RKO (cell line): ENCODE results near the gene SOX12.
A peak's percentile ranks its signal among the peaks of the same experiment; 100 is the strongest.

Source experiments
- DNase-seq: peaks from one replicate; pipeline ENCODE4 v3.0.0-alpha.2; 2016; ENCODE audit warnings: low spot score

The SOX12 gene

GRCh38 chr20:325045-325888, at the start of gene SOX12:
TSS of gene SOX12 (plus strand) at chr20:325552. CDS start at chr20:325925, 373 bp downstream.
- peak; percentile 96 for DNase-seq

DNA sequence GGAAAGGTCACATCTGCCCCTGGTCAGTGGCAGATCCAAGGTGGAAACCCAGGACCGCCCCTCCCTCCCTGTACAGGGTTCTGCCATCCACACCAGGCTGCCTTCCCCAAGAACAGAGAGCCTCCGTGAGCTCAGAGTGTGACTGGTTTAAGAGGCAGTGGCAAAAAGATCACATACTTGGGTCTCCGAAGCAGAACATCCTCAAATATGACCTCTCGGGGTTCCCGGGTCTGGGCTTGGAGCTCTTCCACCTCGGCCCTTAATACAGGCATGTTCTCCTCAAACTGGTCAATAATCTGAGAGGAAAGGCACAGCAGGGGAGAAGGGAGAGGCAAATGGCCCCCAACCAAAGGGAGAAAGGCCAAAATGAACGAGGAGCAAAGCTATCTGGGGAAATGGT, 49.6 kb upstream of the SOX12 start:
- no peak for DNase-seq

DNA sequence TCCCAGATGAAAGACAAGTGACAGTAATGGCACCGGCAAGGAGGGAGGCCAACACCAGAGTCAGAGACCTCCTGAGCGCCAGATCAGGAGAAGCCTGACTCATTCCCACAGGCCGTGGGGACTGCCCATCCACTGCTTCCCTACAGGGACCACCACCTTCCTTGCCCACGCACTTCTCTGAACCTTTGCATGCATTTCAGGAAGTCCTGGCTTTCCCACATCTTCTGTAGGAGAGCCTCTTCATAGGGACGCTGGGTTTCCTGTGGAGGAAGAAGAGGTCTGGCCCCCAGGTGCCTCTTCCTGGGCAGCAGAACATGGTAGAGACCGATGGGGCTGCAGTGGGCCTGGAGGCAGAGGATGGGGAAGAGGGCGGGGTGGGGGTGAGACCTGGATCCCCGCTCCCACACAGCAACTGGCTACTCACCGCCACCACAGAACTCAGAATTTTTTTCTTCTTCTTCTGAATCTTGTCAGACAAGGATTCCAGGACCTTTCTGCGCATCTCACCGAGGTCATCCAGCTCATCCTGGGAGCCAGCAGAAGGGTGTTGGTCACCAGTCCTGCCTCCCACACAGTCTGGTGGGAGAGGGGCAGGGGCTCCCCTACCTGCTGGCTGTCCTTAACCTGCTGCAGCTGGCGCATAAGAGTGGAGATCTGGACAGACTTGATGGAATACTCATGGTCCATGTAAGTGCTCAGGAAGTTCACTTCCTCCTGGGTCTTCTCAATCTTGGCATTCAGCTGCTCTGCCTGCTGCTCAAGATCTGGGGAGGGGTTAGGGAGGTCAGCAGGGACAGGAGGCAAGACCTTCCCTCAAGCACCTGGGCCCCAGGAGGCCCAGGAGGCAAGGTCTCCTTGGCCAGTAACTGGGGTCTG, 48.5 kb upstream of the SOX12 start:
- DNase-seq = no peak

- DNase-seq = no peak
Observed at GRCh38 chr20:277496-277781, 47.9 kb upstream of the SOX12 start.

- no peak for DNase-seq
Observed at GRCh38 chr20:278181-278580, 47.2 kb upstream of the SOX12 start.

- DNase-seq = no peak
Observed at GRCh38 chr20:278607-279571, 46.5 kb upstream of the SOX12 start.

- no peak for DNase-seq
Observed at GRCh38 chr20:284172-284571, 41.2 kb upstream of the SOX12 start.

DNA sequence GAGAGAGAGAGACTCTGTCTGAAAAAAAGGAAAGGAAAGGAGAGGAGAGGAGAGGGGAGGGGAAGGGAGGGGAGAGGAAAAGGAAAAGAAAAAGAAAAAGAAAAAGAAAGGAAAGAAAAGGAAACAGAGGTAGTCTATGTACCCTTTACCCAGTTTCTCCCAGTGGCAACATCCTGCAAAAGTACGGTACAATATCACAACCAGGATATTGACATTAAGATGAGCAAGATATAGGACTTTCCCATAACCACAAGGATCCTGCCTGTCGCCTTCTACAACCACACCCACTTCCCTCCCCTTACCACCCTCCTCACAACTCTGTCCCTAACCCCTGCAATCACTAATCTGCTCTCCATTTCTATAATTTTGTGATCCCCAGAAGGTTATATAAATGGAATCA, 38.8 kb upstream of the SOX12 start:
- no peak for DNase-seq

- DNase-seq = peak; percentile 49
Observed at GRCh38 chr20:288956-289692, 36.2 kb upstream of the SOX12 start.

- no peak for DNase-seq
Observed at GRCh38 chr20:289693-290083, 35.7 kb upstream of the SOX12 start.

DNA sequence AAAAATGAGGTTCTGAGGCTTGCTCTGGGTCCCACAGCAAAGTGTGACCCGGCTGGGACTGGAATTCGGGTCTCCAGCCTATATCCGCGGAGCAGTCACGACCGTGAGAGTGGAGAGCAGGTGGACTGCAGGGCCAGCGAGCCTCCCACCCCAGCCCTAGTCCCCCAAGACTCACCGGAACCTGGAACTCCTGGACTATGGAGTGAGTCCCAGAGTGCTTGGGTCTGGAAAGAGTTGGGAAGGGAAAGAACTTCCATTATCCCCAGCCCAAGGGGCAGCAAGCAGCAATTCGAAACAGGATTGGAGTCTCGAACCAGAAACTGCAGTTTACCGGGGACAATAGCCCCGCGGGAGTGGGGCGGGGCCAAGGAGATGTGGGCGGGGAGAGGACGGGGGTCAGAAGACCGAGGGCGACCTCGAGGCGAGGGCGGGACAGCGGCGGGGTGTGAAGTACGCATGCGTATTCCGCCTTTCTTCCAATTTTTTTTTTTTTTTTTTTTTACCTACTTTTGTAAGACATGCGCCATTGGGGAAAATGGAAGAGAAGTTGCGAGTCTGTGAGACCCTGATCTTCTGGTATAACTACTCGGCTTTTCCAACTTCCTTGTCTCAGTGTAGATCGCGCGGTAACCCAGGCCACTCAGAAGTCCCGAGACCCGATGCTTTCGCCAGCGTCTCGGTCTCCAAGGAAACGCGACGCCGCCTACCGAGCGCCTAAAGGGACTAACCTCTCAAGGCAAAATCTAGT, 35.1 kb upstream of the SOX12 start, which contains the start of gene C20orf96:
C20orf96 (minus strand) TSS at position 667 of the 748 bp plus-strand sequence; CDS start at position 527, 140 bp downstream.
- peak; percentile 96 for DNase-seq

DNA sequence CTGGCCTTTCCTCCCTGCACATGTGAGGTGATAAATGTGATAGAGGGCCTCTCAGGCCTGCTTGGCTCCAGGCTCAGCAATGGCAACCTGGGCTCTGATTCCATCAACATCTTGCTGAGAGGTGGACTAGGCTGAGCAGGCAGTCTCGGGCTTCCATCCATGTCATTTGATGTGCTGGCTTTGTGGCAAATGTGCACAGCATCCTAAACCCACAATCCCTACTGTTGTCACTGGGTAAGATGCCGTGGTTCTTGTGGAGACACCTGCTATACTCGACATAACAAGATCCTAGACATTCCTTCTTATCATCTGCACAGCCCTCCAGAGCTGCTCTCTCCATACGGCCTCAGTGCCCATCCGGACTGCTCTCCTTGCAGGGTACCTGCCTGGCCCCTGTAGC, 30.8 kb upstream of the SOX12 start:
- no peak for DNase-seq

- no peak for DNase-seq
Observed at GRCh38 chr20:295804-296203, 29.5 kb upstream of the SOX12 start.

GRCh38 chr20:297098-297924, 28.0 kb upstream of the SOX12 start, which contains the start of gene ZCCHC3:
TSS of gene ZCCHC3 (plus strand) at chr20:297570. CDS start at chr20:297587, 17 bp downstream.
- peak; percentile 95 for DNase-seq

DNA sequence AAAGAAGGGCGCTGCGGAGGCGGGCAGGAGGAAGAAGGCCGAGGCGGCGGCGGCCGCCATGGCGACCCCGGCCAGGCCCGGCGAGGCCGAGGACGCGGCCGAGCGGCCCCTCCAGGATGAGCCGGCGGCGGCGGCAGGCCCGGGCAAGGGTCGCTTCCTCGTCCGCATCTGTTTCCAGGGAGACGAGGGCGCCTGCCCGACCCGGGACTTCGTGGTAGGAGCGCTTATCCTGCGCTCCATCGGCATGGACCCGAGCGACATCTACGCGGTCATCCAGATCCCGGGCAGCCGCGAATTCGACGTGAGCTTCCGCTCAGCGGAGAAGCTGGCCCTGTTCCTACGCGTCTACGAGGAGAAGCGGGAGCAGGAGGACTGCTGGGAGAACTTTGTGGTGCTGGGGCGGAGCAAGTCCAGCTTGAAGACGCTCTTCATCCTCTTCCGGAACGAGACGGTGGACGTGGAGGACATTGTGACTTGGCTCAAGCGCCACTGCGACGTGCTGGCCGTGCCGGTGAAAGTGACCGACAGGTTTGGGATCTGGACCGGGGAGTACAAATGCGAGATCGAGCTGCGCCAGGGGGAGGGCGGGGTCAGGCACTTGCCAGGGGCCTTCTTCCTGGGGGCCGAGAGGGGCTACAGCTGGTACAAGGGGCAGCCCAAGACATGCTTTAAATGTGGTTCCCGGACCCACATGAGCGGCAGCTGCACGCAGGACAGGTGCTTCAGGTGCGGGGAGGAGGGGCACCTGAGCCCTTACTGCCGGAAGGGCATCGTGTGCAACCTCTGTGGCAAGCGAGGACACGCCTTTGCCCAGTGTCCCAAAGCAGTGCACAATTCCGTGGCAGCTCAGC, 27.2 kb upstream of the SOX12 start:
- DNase-seq = peak; percentile 83

DNA sequence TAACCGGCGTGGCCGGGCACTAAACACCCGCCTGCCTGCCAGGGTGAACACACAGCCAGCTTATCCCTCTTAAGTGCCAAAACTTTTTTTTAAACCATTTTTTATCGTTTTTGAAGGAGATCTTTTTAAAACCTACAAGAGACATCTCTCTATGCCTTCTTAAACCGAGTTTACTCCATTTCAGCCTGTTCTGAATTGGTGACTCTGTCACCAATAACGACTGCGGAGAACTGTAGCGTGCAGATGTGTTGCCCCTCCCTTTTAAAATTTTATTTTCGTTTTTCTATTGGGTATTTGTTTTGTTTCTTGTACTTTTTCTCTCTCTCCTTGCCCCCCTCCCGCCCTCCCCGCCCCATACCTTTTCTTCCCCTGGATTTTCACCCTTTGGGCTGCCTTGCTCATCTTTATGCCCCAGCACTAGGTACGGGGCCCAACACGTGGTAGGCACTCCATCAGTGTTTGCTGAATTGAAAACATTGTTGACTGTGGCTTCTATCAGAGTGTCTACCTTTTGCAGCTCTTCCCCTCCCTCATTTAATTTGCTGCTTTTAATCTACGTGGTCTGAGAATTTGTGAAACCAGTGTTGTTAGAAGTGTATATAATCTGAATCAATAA, 26.5 kb upstream of the SOX12 start:
- no peak for DNase-seq

GRCh38 chr20:300345-300990, 24.9 kb upstream of the SOX12 start:
- DNase-seq = no peak
